Activated naive CD8-positive, alpha-beta T cell treated with anti-CD3 and anti-CD28 coated beads, Interleukin-2, amount 10 ng/mL, durations not matched to agents 7 days and 5 days (primary cell): Measurements from ENCODE around the gene SDC1. TPM values are rescaled to one million over a fixed set of nuclear protein-coding genes. Genes with fewer than 3 reads are reported as not detected.

Experiments used
- ATAC-seq: fragments of 150-1000 bp; cut with Tn5 transposase; one replicate; pipeline ENCODE4 v1.10.0; 2021; ENCODE audit warnings: low read depth, moderate library complexity
- POLR2A ChIA-PET: fragments of 350-600 bp; sonication (Branson Sonifier 250); formaldehyde crosslinking; loops from one replicate; lab custom pipeline; 2021; ENCODE audit warnings: antibody characterized with exemption; lab: Charles Lee
- DNase-seq: peaks from one replicate; pipeline ENCODE4 v3.0.0; 2021
- H3K27ac Mint-ChIP-seq: one replicate; pipeline ENCODE4 v1.8.0; 2022; ENCODE audit warnings: mild to moderate bottlenecking, mixed read lengths
- H3K27me3 Mint-ChIP-seq: one replicate; pipeline ENCODE4 v1.8.0; 2022; ENCODE audit warnings: mild to moderate bottlenecking, moderate library complexity, mixed read lengths
- H3K36me3 Mint-ChIP-seq: one replicate; pipeline ENCODE4 v1.8.0; 2021; ENCODE audit warnings: mild to moderate bottlenecking, mixed read lengths
- H3K4me1 Mint-ChIP-seq: one replicate; pipeline ENCODE4 v1.8.0; 2021; ENCODE audit warnings: mixed read lengths
- H3K4me3 Mint-ChIP-seq: one replicate; pipeline ENCODE4 v1.8.0; 2022; ENCODE audit warnings: mild to moderate bottlenecking, moderate library complexity, mixed read lengths
- H3K9me3 Mint-ChIP-seq: one replicate; pipeline ENCODE4 v1.8.0; 2021; ENCODE audit warnings: mixed read lengths
- total RNA-seq, 2 experiments: library from RNA; stranded (reverse); gene quantifications; one replicate each; pipeline ENCODE4 v1.2.3, GENCODE V29; 2021

SDC1 gene
- total RNA-seq, 2 experiments from 2014 or later = 0.22 TPM; not detected in 1

- Mint-ChIP-seq H3K9me3 (no peaks in the 10 kb centered on the region), H3K4me1 (peaks cover 3% of the 10 kb centered on the region), H3K4me3 (no peak overlapping the region), H3K27me3 (peaks cover 5% of the 10 kb centered on the region), H3K36me3 (no peaks in the 10 kb centered on the region), H3K27ac (no peak overlapping the region)
- POLR2A ChIA-PET = no interaction called here
- DNase-seq (no peak), ATAC-seq (no peak)
These were observed 10.3 kb downstream of the SDC1 start for GRCh38 chr2:20214566-20215182.

DNA sequence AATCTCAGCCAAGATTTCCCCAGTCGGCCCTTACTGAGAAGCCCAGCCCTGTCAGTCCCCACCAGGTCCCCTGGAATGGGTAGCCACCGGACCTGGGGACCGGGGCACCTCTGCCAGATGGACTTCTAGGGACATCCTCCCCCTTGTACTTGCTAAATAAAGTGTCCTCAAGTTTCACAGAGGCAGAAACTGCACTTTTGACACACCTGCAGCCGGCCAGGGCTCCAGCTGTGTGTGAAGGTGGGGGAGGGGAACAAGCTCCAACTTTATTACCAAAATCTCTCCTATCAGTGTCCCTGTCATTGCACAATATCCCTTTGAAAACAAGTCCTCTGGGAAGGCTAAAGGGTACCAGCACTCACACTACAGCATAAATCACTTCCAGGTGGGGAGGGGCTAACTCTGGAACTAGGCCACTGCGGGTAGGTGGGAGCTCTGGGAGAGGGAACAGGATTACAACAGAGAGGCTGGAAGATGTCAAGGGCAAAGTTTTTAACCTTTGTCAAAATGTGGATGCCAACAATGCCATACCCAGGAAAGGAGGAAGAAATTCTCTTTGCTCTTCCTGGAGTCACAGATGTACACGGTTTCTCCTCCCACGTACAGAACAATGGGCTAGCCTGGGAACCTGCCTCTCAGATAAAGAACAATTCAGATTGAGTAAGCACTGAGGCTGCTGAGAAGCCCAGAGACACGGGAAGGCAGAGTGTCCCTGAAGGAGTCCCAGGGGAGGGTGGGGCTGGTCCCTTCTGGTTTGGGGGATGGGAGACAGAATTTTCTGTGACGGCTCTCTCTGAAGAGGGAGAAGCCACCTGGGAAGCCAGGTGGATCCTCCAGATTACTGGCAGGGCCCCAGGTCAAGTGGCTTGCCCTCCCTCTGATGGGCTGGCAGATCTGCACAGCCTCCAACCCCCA, 11.0 kb downstream of the SDC1 start:
- H3K4me3 Mint-ChIP-seq = no peak overlapping the region
- no peaks in the 10 kb centered on the region for H3K9me3 Mint-ChIP-seq
- H3K4me1 Mint-ChIP-seq = peaks cover 3% of the 10 kb centered on the region
- H3K27me3 Mint-ChIP-seq = peaks cover 5% of the 10 kb centered on the region
- POLR2A ChIA-PET = interaction anchor here (0.6 kb wide), 1 partner anchor 268 kb away, joined by 3 read pairs; no protein-coding TSS in a partner anchor
- no peak for ATAC-seq
- no peak overlapping the region for H3K27ac Mint-ChIP-seq
- no peaks in the 10 kb centered on the region for H3K36me3 Mint-ChIP-seq
- no peak for DNase-seq

GRCh38 chr2:20212871-20213503, 11.9 kb downstream of the SDC1 start:
- POLR2A ChIA-PET = no interaction called here
- Mint-ChIP-seq H3K9me3 (no peaks in the 10 kb centered on the region), H3K4me3 (no peak overlapping the region), H3K4me1 (peaks cover 1% of the 10 kb centered on the region), H3K36me3 (no peaks in the 10 kb centered on the region), H3K27me3 (peaks cover under 1% of the 10 kb centered on the region), H3K27ac (no peak overlapping the region)
- DNase-seq (no peak), ATAC-seq (no peak)

DNA sequence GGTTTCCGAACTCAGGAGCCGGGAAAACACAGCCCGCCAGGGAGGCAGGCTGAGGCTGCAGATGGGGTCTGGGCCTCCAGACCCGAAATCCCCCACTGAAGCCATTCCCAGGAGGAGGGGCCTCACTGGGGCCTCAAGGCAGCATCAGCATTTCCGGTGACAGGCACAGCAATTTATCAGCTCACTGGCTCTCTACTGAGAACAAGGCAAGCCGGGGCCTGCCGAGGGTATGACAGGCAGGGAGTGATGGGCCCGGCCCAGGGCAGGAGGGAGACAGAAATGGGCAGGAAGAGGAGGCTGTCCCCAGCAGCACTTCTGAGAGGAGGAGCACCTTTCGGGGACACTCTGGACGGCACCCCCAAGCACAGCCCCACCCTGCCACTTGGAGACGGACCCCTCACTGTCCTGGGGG, 12.5 kb downstream of the SDC1 start:
- POLR2A ChIA-PET = no interaction called here
- Mint-ChIP-seq H3K36me3 (no peaks in the 10 kb centered on the region), H3K4me1 (peaks cover 1% of the 10 kb centered on the region), H3K9me3 (no peaks in the 10 kb centered on the region), H3K27ac (no peak overlapping the region), H3K4me3 (no peak overlapping the region), H3K27me3 (no peaks in the 10 kb centered on the region)
- DNase-seq (no peak), ATAC-seq (no peak)

DNA sequence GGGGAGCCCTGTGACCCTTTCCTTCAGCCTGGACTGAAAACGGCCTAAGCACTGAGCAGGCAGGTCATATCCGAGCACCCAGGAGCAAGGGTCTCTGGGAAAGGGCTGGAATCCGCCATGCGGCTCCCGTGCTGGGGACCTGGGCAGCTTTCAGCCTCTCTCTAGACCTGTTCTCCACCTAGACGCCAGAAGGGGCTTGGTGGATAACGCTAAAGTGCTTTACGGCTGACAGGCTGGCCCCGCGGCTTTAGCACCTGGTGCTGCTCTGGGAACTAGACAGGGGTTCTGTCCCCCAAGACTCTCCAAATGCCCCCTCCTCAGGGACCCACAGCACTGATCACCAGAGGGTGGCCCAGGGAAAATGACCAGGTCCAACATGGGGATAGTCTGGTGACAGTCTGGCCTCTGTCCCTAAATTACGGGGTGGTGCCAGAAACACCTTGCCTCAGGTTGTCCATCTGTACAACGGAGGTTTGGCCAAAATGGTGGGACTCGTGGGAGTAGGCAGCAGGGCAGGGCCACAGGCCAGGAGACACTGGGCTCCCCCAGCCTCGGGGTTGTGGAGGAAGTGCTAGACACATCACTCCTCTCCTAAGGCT, 13.0 kb downstream of the SDC1 start:
- H3K9me3 Mint-ChIP-seq = no peaks in the 10 kb centered on the region
- ATAC-seq = no peak
- H3K27ac Mint-ChIP-seq = no peak overlapping the region
- peaks cover 4% of the 10 kb centered on the region for H3K4me1 Mint-ChIP-seq
- POLR2A ChIA-PET = no interaction called here
- H3K4me3 Mint-ChIP-seq = no peak overlapping the region
- no peaks in the 10 kb centered on the region for H3K36me3 Mint-ChIP-seq
- no peak for DNase-seq
- no peaks in the 10 kb centered on the region for H3K27me3 Mint-ChIP-seq

GRCh38 chr2:20211420-20211819, 13.5 kb downstream of the SDC1 start:
- Mint-ChIP-seq H3K9me3 (no peaks in the 10 kb centered on the region), H3K27ac (no peak overlapping the region)

DNA sequence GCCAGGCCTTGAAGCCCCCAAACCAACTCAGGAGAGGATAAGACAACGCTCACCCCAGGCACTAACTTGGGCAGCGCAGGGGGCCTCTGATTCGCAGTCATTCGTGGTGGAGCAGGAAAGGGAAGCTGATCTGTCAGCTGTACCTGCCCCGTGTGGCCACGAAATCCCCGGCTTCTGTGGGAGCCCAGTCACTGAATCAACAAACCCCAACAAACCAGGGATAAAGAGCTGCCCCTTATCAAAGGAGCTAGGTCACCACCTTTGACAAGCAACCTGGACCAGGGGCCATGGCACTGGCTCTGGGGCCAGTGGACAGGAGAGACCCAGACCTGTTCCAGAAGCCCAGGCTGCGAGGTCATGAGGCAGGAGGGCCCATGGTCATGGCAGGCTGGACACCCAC, 14.5 kb downstream of the SDC1 start:
- H3K4me3 Mint-ChIP-seq = no peak overlapping the region
- POLR2A ChIA-PET = no interaction called here
- no peak overlapping the region for H3K27ac Mint-ChIP-seq
- H3K36me3 Mint-ChIP-seq = no peaks in the 10 kb centered on the region
- DNase-seq = no peak
- H3K27me3 Mint-ChIP-seq = no peaks in the 10 kb centered on the region
- no peaks in the 10 kb centered on the region for H3K9me3 Mint-ChIP-seq
- ATAC-seq = no peak
- H3K4me1 Mint-ChIP-seq = peaks cover 4% of the 10 kb centered on the region

More at GRCh38 chr2:20211420-20211819, 13.5 kb downstream of the SDC1 start:
- peaks cover 4% of the 10 kb centered on the region for H3K4me1 Mint-ChIP-seq
- POLR2A ChIA-PET = no interaction called here
- DNase-seq = no peak
- H3K4me3 Mint-ChIP-seq = no peak overlapping the region
- no peaks in the 10 kb centered on the region for H3K27me3 Mint-ChIP-seq
- no peak for ATAC-seq
- H3K36me3 Mint-ChIP-seq = no peaks in the 10 kb centered on the region

GRCh38 chr2:20209373-20210109, 15.4 kb downstream of the SDC1 start:
- POLR2A ChIA-PET = no interaction called here
- no peak overlapping the region for H3K4me3 Mint-ChIP-seq

DNA sequence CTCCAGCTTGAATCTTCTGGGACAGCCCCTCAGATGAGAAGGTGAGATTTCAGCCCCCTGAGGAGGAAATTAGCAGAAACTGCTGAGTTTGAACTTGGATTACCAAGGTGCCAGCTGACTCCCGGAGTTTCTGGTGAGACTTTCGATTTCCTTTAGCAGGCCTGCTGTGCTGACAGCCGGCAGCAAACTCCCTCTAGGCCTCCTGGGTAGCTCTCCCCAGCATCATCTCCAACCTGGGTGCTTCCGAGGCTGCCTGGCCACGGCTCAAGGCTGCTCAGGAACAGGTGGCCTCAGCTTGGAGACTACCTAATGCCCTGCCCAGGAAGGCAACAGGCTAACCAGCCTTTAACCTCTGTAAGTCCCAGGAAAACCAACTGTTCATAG, 16.5 kb downstream of the SDC1 start:
- no peaks in the 10 kb centered on the region for H3K27me3 Mint-ChIP-seq
- H3K36me3 Mint-ChIP-seq = no peaks in the 10 kb centered on the region
- peaks cover 4% of the 10 kb centered on the region for H3K4me1 Mint-ChIP-seq
- DNase-seq (no peak), ATAC-seq (no peak)
- POLR2A ChIA-PET = no interaction called here
- no peak overlapping the region for H3K27ac Mint-ChIP-seq
- no peak overlapping the region for H3K4me3 Mint-ChIP-seq
- H3K9me3 Mint-ChIP-seq = no peaks in the 10 kb centered on the region

More at GRCh38 chr2:20209373-20210109, 15.4 kb downstream of the SDC1 start:
- H3K27me3 Mint-ChIP-seq = no peaks in the 10 kb centered on the region
- H3K4me1 Mint-ChIP-seq = peaks cover 4% of the 10 kb centered on the region
- H3K9me3 Mint-ChIP-seq = no peaks in the 10 kb centered on the region
- no peak overlapping the region for H3K27ac Mint-ChIP-seq
- ATAC-seq (no peak), DNase-seq (no peak)
- no peaks in the 10 kb centered on the region for H3K36me3 Mint-ChIP-seq

GRCh38 chr2:20207051-20207450, 17.9 kb downstream of the SDC1 start:
- Mint-ChIP-seq H3K27me3 (no peaks in the 10 kb centered on the region), H3K4me3 (no peak overlapping the region), H3K4me1 (peaks cover 3% of the 10 kb centered on the region), H3K36me3 (no peaks in the 10 kb centered on the region), H3K27ac (no peak overlapping the region), H3K9me3 (no peaks in the 10 kb centered on the region)
- DNase-seq (no peak), ATAC-seq (no peak)
- POLR2A ChIA-PET = no interaction called here

DNA sequence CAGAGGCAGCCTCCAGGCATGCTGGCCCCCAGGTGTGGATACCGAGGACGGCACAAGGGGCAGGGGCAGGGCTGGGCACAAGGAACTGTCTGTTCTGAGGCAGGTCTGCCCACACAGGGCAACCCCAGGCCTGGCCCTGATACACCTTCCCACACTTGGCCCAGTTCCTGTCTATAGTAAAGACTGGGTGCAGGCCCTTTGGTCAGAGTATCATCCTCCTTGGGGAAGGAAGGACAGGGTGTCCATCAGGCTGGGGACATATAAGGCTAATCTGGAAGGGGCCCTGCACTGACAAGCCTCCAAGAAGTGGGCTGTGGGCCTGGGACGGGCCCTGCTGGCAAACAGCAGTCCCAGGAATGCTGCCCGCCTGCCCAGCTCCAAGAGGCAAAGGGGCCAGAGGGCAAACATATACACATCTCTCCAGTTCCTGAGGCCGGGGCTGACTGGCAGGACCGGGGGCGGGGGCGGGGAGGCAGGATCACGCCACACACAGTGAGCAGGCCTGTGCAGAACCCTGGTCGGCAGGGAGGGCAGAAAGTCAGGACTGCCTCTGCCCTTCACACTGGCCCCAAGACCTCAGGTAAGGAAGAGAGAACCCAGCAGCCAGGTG, 18.9 kb downstream of the SDC1 start:
- DNase-seq = no peak

DNA sequence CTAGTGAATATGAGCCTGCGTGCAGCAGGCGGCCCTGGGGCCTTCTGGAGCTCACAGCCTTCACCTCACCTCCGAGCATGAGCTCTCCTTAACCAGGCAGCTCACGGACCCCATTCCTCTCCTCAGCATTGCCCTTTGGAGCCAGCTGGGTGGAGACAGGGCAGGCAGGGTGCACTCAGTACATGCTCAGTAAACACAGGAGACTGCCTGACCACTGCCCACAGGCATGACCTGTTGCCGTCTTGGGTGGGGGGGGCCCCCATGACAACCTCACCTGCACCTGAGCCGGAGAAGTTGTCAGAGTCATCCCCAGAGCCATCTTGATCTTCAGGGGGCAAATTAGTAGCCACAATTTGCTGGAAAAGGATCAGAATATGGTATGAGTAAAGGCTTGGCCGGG, 19.9 kb downstream of the SDC1 start:
- POLR2A ChIA-PET = no interaction called here
- Mint-ChIP-seq H3K27ac (no peak overlapping the region), H3K36me3 (no peaks in the 10 kb centered on the region), H3K4me3 (no peak overlapping the region), H3K9me3 (no peaks in the 10 kb centered on the region), H3K27me3 (no peaks in the 10 kb centered on the region), H3K4me1 (peaks cover 3% of the 10 kb centered on the region)
- ATAC-seq (no peak), DNase-seq (no peak)

More for the DNA sequence above, 18.9 kb downstream of the SDC1 start:
- no peaks in the 10 kb centered on the region for H3K9me3 Mint-ChIP-seq
- H3K4me3 Mint-ChIP-seq = no peak overlapping the region
- no peak overlapping the region for H3K27ac Mint-ChIP-seq
- POLR2A ChIA-PET = no interaction called here
- peaks cover 3% of the 10 kb centered on the region for H3K4me1 Mint-ChIP-seq
- H3K27me3 Mint-ChIP-seq = no peaks in the 10 kb centered on the region
- no peak for ATAC-seq
- no peaks in the 10 kb centered on the region for H3K36me3 Mint-ChIP-seq
